ENCODE measurements around the gene HOXD13. TPM values are rescaled to one million over a fixed set of nuclear protein-coding genes. Genes with fewer than 3 reads are reported as not detected.

The HOXD13 gene
- total RNA-seq, 1 donor from 2014 or later: not detected

- peak; percentile 34 for DNase-seq (ENCODE audit: low read depth)
These were observed 800 bp downstream of the HOXD13 start for GRCh38 chr2:176093145-176093897.

DNA sequence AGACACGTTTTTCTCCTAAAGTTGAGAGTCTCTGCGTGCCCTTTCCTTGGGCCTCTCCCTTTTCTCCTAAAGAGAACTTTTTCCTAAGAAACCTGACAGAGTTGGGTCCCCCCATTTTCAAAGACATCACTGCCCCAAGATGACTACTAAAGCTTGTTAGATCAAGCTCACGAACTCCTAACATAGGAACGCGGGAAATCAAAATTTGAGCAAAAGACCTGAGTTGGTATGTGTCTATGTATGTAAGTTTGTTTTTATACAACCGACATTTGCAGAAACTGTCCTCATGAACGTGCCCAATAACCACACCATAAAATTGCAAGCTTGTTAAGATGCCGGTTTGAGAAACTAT is 1.4 kb downstream of the HOXD13 start:
- no peak for DNase-seq (ENCODE audit: low read depth)

- no peak for DNase-seq (ENCODE audit: low read depth)
These were observed 1.8 kb downstream of the HOXD13 start for GRCh38 chr2:176094349-176094748.

DNA sequence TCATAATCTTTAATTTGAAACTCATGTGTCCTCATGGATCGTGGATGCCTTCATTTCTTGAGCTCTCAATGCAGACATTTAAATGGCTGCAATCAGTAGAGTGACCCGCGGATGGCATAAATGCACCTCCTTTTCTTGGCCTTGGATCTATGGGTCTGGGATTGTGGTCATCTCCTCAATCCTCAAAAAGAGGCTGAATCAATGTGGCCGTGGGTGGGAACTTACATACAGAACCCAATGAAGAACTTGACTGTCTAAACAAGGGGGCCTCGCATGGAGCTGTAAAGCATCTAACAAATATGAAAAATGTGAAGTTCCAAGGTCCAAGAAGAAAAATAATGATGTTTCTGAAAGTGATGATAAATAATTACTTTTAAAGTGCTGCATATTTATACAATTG is 2.9 kb downstream of the HOXD13 start:
- no peak for DNase-seq (ENCODE audit: low read depth)

- DNase-seq (ENCODE audit: low read depth): no peak
These were observed 3.9 kb downstream of the HOXD13 start for GRCh38 chr2:176096243-176096985.

DNA sequence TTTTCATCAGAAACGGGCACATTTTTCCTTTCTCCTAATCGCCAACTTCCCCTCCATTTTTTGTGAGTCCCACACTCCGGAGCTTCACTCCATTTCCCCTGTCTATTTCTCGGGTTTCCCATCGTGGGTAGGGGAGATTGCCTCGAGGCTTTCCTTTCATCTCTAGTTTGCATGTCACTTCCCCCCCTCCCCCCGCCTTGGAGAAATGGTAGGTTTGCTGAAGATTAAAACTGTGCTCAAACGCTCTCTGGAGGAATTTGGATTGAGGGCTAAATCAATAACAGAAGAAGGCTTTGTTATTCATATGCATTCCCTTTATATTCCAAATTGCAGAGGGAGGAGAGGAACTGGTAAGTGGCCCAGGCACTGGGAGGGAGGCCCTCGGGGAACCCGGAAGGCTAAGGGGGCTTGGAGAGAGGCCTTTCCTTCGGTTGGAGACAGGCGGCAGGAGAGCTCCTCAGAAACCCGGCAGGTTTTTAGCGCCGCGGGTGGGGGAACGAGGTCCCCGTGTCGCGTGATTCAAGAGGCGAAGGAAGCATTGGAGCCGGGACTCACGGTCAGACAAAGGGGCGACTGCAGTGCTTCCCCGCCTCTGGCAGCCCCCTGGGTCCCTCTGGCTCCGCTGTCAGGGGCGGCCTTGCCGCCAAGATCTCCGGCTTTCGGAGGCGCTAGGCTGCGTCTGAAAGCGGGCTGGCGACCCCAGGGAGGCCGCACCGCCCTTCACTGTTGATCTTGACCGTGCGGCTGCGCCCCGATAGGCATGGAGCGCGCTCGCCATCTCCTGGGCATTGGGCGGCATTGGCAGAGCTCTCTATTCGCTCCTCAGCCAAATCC is 4.7 kb downstream of the HOXD13 start:
- peak; percentile 83 for DNase-seq (ENCODE audit: low read depth)

DNA sequence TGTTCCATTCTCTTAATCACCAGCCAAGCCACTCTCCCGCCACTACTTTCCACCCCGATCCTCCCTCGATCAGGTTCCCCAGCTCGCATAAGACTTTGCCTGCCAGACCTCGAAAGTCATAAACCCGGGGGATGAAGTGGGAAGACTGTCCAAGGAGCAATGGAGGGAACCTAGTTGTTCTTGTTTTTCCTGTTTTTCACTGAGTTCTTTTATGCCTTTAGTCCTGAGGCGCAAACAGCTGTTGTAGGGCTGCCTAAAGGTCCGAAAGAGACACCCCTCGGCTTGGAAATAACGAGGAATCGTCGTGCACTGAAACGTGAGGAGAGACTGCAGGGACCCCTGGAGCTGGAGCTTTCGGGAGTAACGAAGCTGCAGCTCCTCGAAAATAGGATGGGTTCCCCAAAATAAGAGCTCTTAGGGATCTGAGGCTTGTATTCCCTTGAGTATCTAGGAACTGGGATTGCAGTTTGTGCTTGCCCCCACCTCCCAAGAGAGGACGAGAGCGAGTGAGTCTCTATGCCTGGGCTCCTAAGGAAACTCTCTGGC is 5.4 kb downstream of the HOXD13 start:
- DNase-seq (ENCODE audit: low read depth): no peak

DNA sequence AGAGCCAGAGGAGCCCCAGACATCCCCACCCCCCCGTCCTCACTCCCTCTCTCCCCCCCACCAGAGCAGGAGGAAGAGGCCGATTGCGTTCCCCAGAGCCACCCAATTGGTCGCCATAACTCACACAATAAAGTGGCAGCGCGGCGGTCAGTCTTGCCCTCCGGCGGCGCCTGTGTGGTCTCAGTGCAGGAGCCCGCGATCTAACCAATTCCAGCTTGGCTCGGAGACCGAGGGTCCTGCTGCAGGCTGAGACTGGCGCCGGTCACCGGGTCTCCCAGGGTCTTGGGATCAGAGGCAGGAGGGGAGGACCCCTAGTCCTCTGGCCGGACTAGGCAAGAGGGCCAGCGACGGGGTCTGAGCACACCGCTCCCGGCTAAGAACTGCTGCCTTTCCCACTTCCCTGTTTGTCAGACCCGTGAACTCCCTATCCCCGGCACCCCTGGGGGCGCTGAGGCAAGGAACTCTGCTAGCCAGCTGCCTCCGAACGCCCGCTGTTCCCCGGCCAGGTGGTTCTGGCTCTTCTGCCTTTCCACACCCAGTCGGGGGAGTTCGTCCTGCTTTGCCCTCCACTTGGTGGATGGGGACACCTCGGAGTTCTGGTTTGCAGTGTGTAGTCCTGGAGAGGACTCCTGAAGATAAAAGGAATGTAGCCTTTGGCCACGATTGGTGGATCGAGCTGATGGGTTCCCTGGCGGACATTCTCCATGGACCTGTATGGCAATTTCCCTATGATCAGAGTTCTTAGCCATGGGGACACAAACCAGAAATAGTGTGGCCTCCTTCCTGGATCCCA is 6.0 kb downstream of the HOXD13 start:
- DNase-seq (ENCODE audit: low read depth): no peak

- no peak for DNase-seq (ENCODE audit: low read depth)
These were observed 6.7 kb downstream of the HOXD13 start for GRCh38 chr2:176099159-176099727.

- DNase-seq (ENCODE audit: low read depth): no peak
These were observed 7.4 kb downstream of the HOXD13 start, which contains the start of gene HOXD12 for GRCh38 chr2:176099728-176100546. TSS of gene HOXD12 (plus strand) at chr2:176099795. CDS start at chr2:176099802, 7 bp downstream.

GRCh38 chr2:176100547-176101140 is 8.1 kb downstream of the HOXD13 start:
- no peak for DNase-seq (ENCODE audit: low read depth)

DNA sequence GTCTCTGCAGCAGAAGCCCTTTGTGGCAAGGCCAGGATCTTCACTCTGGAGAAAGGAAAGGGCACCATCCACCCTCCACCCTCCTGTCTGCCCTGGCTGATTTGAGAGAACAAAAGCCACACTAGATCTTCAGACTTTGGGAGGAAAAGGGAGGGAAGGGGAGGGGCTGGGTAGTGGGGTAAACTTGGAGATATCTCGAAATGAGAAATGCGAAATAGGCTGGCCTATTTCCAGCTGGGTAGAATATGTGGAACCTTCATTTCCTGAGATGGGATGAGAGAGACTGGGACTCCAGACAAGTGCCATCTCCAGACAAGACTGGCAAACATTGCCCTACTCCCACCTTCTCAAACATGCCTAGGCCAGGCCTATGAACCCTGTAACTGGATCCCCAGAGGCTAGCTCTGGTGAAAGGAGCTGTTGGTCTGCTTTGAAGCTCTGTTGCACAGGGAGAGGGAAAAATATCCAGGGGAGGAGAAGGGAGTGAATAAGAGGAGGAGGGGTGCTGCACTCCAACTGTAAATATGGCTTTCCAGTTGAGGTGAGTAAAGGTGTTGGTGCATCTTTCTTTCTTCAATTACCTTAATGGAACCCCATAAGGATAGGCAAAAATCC is 8.8 kb downstream of the HOXD13 start:
- DNase-seq (ENCODE audit: low read depth): no peak

DNA sequence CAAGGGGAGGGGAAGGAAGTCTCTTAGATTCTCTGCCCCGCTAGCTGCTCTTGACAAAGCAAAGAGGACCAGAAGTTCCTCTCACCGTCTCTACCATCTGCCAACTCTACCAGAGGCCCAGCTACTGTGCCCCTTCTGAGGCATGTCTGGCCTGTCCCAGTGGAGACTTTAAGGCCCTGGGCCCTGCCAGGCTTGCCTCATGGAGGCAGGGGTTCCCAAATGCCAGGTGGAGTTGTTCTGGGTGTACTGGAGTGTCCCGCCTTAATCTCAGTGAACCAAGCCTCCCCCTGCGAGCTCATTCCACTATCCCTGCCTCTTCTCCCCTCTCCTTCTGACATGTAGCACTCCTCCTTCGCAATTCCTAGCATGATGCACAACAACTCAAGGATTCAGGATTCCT is 9.3 kb downstream of the HOXD13 start:
- no peak for DNase-seq (ENCODE audit: low read depth)

DNA sequence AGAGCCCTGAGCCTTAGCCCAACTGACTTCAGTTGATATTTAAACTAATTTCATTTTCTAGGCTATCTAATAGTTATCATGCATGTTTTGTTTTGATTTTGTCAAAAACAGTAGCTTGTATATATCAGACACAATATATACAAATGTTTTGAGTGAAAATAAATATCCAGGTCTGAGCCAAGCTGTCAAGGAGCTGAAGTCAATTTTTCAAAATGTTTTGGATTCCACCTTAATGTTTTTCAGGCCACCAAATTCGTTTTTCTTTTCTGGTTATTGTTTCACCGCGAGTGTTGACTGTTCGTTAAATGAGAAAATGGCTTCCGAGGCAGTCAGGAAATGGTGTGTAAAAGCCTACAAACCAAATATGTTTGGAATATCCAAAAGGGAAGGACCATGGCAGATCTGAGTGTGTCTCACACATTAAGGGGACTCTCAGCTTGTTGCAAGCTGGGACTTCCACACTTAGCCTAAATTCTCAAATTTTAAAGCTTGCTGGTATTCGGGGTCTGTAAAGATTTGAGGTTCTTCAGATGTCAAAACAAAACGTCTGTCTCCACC is 9.9 kb downstream of the HOXD13 start:
- no peak for DNase-seq (ENCODE audit: low read depth)

- DNase-seq (ENCODE audit: low read depth): no peak
These were observed 10.7 kb downstream of the HOXD13 start for GRCh38 chr2:176103194-176103593.

GRCh38 chr2:176103742-176104315 is 11.3 kb downstream of the HOXD13 start:
- DNase-seq (ENCODE audit: low read depth): no peak

GRCh38 chr2:176104316-176105077 is 12.0 kb downstream of the HOXD13 start:
- no peak for DNase-seq (ENCODE audit: low read depth)

Measured in myocyte (in vitro differentiated cells).